HK-2 (cell line): ENCODE measurements around the gene ZDHHC24.
"Not testable (repeated sequence)": the region's sequence is repeated elsewhere in the genome, so short reads cannot be mapped to it uniquely, and the experiment has no call there.

ENCODE experiments used
- DNase-seq: peaks from one replicate; pipeline ENCODE4 v3.0.0-alpha.2; 2018; ENCODE audit not compliant: unreplicated experiment

Gene ZDHHC24

GRCh38 chr11:66546368-66546965, 619 bp upstream of the ZDHHC24 start, which contains the start of gene ACTN3:
Gene ACTN3 (plus strand): TSS chr11:66546903. CDS start chr11:66546938, 35 bp downstream.
- DNase-seq: no peak

GRCh38 chr11:66544952-66545351, 896 bp downstream of the ZDHHC24 start:
- DNase-seq: not testable (repeated sequence)

- DNase-seq: no peak
Observed at GRCh38 chr11:66543263-66544107, 2.4 kb downstream of the ZDHHC24 start.

GRCh38 chr11:66542362-66542761, 3.5 kb downstream of the ZDHHC24 start:
- no peak for DNase-seq

- DNase-seq: no peak
Observed at GRCh38 chr11:66541892-66542291, 4.0 kb downstream of the ZDHHC24 start.

- not testable (repeated sequence) for DNase-seq
Observed at GRCh38 chr11:66540598-66540997, 5.2 kb downstream of the ZDHHC24 start.

GRCh38 chr11:66539870-66540213, 6.0 kb downstream of the ZDHHC24 start:
- no peak for DNase-seq

GRCh38 chr11:66539170-66539869, 6.5 kb downstream of the ZDHHC24 start:
- no peak for DNase-seq

- DNase-seq: no peak
Observed at GRCh38 chr11:66532784-66533183, 13.1 kb downstream of the ZDHHC24 start.

- no peak for DNase-seq
Observed at GRCh38 chr11:66531841-66532240, 14.0 kb downstream of the ZDHHC24 start.

GRCh38 chr11:66530927-66531709, 14.7 kb downstream of the ZDHHC24 start:
- DNase-seq: no peak

GRCh38 chr11:66529655-66530054, 16.2 kb downstream of the ZDHHC24 start:
- no peak for DNase-seq

- no peak for DNase-seq
Observed at GRCh38 chr11:66529069-66529468, 16.8 kb downstream of the ZDHHC24 start.

- DNase-seq: no peak
Observed at GRCh38 chr11:66524304-66525040, 21.4 kb downstream of the ZDHHC24 start.

GRCh38 chr11:66523611-66524010, 22.2 kb downstream of the ZDHHC24 start:
- no peak for DNase-seq

- no peak for DNase-seq
Observed at GRCh38 chr11:66510990-66511339, 34.9 kb downstream of the ZDHHC24 start.

- peak; percentile 79 for DNase-seq
Observed at GRCh38 chr11:66510271-66510989, 35.4 kb downstream of the ZDHHC24 start, which contains the start of gene BBS1. Gene BBS1 (plus strand): TSS chr11:66510635. CDS start chr11:66510660, 25 bp downstream.

GRCh38 chr11:66509131-66509561, 36.7 kb downstream of the ZDHHC24 start:
- no peak for DNase-seq

GRCh38 chr11:66505276-66505816, 40.5 kb downstream of the ZDHHC24 start:
- no peak for DNase-seq

GRCh38 chr11:66498506-66498905, 47.3 kb downstream of the ZDHHC24 start:
- DNase-seq: no peak
